ENCODE measurements around the gene ADSL. TPM values are rescaled to one million over a fixed set of nuclear protein-coding genes. Genes with fewer than 3 reads are reported as not detected.

Gene ADSL
- total RNA-seq, 2 experiments from 2014 or later = 95.0 to 105 TPM

- no peaks in the 10 kb centered on the region for H3K9me3 Mint-ChIP-seq
- POLR2A ChIA-PET = interaction anchor here (0.9 to 2.2 kb wide), 5 partner anchors 9 to 284 kb away, joined by 3 to 7 read pairs (median 3); partner anchors contain the start of gene TNRC6B
- no peak overlapping the region for H3K4me3 Mint-ChIP-seq
- no peak overlapping the region for H3K27ac Mint-ChIP-seq
- DNase-seq = no peak
- peaks cover 83% of the 10 kb centered on the region for H3K4me1 Mint-ChIP-seq
- H3K27me3 Mint-ChIP-seq = no peaks in the 10 kb centered on the region
- CTCF ChIA-PET = interaction anchor here (1.2 to 1.8 kb wide), 2 partner anchors 18 to 286 kb away, joined by 5 to 7 read pairs; no protein-coding TSS in a partner anchor
- H3K36me3 Mint-ChIP-seq (ENCODE audit: low read depth) = peaks cover 28% of the 10 kb centered on the region
These were observed 16.2 kb upstream of the ADSL start for GRCh38 chr22:40330086-40330485.

- Mint-ChIP-seq H3K36me3 (ENCODE audit: low read depth) (peaks cover 23% of the 10 kb centered on the region), H3K9me3 (no peaks in the 10 kb centered on the region), H3K4me3 (no peak overlapping the region), H3K27me3 (no peaks in the 10 kb centered on the region), H3K4me1 (peaks cover 82% of the 10 kb centered on the region), H3K27ac (no peak overlapping the region)
- CTCF ChIA-PET = interaction anchor here (1.2 to 1.8 kb wide), 2 partner anchors 17 to 286 kb away, joined by 5 to 7 read pairs; no protein-coding TSS in a partner anchor
- POLR2A ChIA-PET = interaction anchor here (0.9 to 2.2 kb wide), 4 partner anchors 9 to 285 kb away, joined by 3 to 8 read pairs (median 5); no protein-coding TSS in a partner anchor
- DNase-seq = no peak
These were observed 15.7 kb upstream of the ADSL start for GRCh38 chr22:40330615-40331014.

- no peaks in the 10 kb centered on the region for H3K27me3 Mint-ChIP-seq
- CTCF ChIA-PET = interaction anchor here (1.8 kb wide), 1 partner anchor 16 kb away, joined by 7 read pairs; no protein-coding TSS in a partner anchor
- H3K36me3 Mint-ChIP-seq (ENCODE audit: low read depth) = peaks cover 24% of the 10 kb centered on the region
- H3K4me3 Mint-ChIP-seq = no peak overlapping the region
- POLR2A ChIA-PET = interaction anchor here (0.6 to 5.4 kb wide), 6 partner anchors 8 to 154 kb away, joined by 3 to 47 read pairs (median 7); partner anchors contain the start of gene TNRC6B
- no peak for DNase-seq
- peaks cover 84% of the 10 kb centered on the region for H3K4me1 Mint-ChIP-seq
- H3K9me3 Mint-ChIP-seq = no peaks in the 10 kb centered on the region
- H3K27ac Mint-ChIP-seq = peak overlapping the region; percentile 68
These were observed 14.6 kb upstream of the ADSL start for GRCh38 chr22:40331706-40332105.

DNA sequence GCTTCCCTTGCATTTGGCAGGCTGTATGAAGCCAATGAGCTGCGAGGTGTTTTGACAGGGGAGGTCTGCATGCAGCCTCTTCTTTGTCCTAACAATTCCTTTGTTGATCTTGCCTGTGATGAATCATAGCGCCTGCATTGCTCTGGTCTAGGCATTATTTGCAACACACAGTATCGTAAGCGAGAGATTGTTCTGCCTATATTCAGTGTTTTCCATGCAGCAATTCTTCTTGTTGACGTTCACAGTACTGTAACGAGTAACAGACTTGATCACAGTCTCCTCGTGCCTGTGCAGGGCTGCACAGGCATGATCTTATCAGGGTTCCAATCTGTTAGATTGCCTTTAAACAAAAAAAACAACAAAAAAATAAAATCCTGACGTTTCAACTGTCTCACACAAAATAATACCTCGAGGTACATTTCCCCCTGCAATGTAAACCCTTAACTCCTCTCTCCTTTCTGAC is 13.9 kb upstream of the ADSL start:
- Mint-ChIP-seq H3K4me3 (no peak overlapping the region), H3K4me1 (peaks cover 82% of the 10 kb centered on the region), H3K36me3 (ENCODE audit: low read depth) (peaks cover 18% of the 10 kb centered on the region), H3K27ac (peak overlapping the region; percentile 68), H3K27me3 (no peaks in the 10 kb centered on the region), H3K9me3 (no peaks in the 10 kb centered on the region)
- ChIA-PET CTCF (no interaction called here), POLR2A (interaction anchor here (0.9 to 5.4 kb wide), 6 partner anchors 8 to 288 kb away, joined by 3 to 47 read pairs (median 7); partner anchors contain the start of gene TNRC6B)
- DNase-seq = no peak

GRCh38 chr22:40334060-40334459 is 12.2 kb upstream of the ADSL start:
- Mint-ChIP-seq H3K27ac (peak overlapping the region; percentile 84), H3K36me3 (ENCODE audit: low read depth) (peaks cover 22% of the 10 kb centered on the region), H3K27me3 (no peaks in the 10 kb centered on the region), H3K9me3 (no peaks in the 10 kb centered on the region), H3K4me1 (peaks cover 79% of the 10 kb centered on the region), H3K4me3 (no peak overlapping the region)
- DNase-seq = no peak
- POLR2A ChIA-PET = interaction anchor here (0.8 to 5.4 kb wide), 5 partner anchors 10 to 156 kb away, joined by 3 to 58 read pairs (median 11); partner anchors contain the start of genes ADSL, SGSM3 and TNRC6B
- CTCF ChIA-PET = no interaction called here

GRCh38 chr22:40334899-40335298 is 11.4 kb upstream of the ADSL start:
- H3K36me3 Mint-ChIP-seq (ENCODE audit: low read depth) = peaks cover 19% of the 10 kb centered on the region
- H3K9me3 Mint-ChIP-seq = no peaks in the 10 kb centered on the region
- H3K4me3 Mint-ChIP-seq = no peak overlapping the region
- peaks cover 77% of the 10 kb centered on the region for H3K4me1 Mint-ChIP-seq
- H3K27me3 Mint-ChIP-seq = no peaks in the 10 kb centered on the region
- peak overlapping the region; percentile 84 for H3K27ac Mint-ChIP-seq
- DNase-seq = no peak
- ChIA-PET POLR2A (interaction anchor here (0.6 to 5.4 kb wide), 7 partner anchors 11 to 1167 kb away, joined by 3 to 58 read pairs (median 4); partner anchors contain the start of genes ADSL and TNRC6B), CTCF (interaction anchor here (0.7 to 1.9 kb wide), 7 partner anchors 9 to 853 kb away, joined by 3 to 10 read pairs (median 5); partner anchors contain the start of gene TNRC6B)

DNA sequence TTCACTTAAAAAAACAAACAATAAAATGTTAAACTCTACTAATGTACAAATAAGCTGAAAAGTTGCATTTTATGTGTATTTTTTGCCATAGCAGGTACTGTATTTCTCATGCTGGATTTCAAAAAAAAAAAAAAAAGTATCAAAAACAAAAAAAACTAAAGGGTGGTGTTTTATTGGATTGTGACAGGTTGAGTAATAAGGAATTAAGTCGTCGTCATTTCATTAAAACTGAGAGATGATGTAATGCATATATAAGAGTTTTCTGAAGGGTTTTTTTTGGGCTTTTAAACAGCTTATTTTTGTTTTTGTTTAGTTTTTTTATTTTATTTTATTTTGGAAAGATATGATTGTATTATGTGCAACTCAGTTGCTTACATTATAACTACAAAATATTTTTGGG is 10.9 kb upstream of the ADSL start:
- H3K27ac Mint-ChIP-seq = peak overlapping the region; percentile 53
- H3K4me1 Mint-ChIP-seq = peaks cover 78% of the 10 kb centered on the region
- DNase-seq = no peak
- no peaks in the 10 kb centered on the region for H3K9me3 Mint-ChIP-seq
- no peaks in the 10 kb centered on the region for H3K27me3 Mint-ChIP-seq
- ChIA-PET POLR2A (interaction anchor here (0.6 to 5.4 kb wide), 7 partner anchors 11 to 300 kb away, joined by 3 to 58 read pairs (median 5); partner anchors contain the start of genes ADSL and TNRC6B), CTCF (interaction anchor here (0.6 to 1.9 kb wide), 7 partner anchors 10 to 869 kb away, joined by 3 to 10 read pairs (median 4); partner anchors contain the start of gene TNRC6B)
- H3K4me3 Mint-ChIP-seq = no peak overlapping the region
- peaks cover 16% of the 10 kb centered on the region for H3K36me3 Mint-ChIP-seq (ENCODE audit: low read depth)

- ChIA-PET POLR2A (interaction anchor here (1.1 to 2.4 kb wide), 3 partner anchors 10 to 16 kb away, joined by 6 to 7 read pairs (median 6); no protein-coding TSS in a partner anchor), CTCF (no interaction called here)
- H3K27me3 Mint-ChIP-seq = no peaks in the 10 kb centered on the region
- no peak for DNase-seq
- H3K27ac Mint-ChIP-seq = no peak overlapping the region
- no peaks in the 10 kb centered on the region for H3K9me3 Mint-ChIP-seq
- H3K4me3 Mint-ChIP-seq = no peak overlapping the region
- H3K36me3 Mint-ChIP-seq (ENCODE audit: low read depth) = peaks cover 18% of the 10 kb centered on the region
- H3K4me1 Mint-ChIP-seq = peaks cover 66% of the 10 kb centered on the region
These were observed 6.3 kb upstream of the ADSL start for GRCh38 chr22:40340044-40340443.

GRCh38 chr22:40341604-40342003 is 4.7 kb upstream of the ADSL start:
- no peaks in the 10 kb centered on the region for H3K27me3 Mint-ChIP-seq
- peaks cover 57% of the 10 kb centered on the region for H3K4me1 Mint-ChIP-seq
- ChIA-PET CTCF (interaction anchor here (1.0 kb wide), 1 partner anchor 297 kb away, joined by 3 read pairs; no protein-coding TSS in a partner anchor), POLR2A (interaction anchor here (0.7 to 2.4 kb wide), 2 partner anchors 15 to 532 kb away, joined by 3 to 6 read pairs; no protein-coding TSS in a partner anchor)
- no peak overlapping the region for H3K4me3 Mint-ChIP-seq
- peaks cover 18% of the 10 kb centered on the region for H3K36me3 Mint-ChIP-seq (ENCODE audit: low read depth)
- H3K27ac Mint-ChIP-seq = peak overlapping the region; percentile 37
- DNase-seq = no peak
- H3K9me3 Mint-ChIP-seq = no peaks in the 10 kb centered on the region

GRCh38 chr22:40342521-40342920 is 3.8 kb upstream of the ADSL start:
- ChIA-PET CTCF (interaction anchor here (1.0 kb wide), 1 partner anchor 298 kb away, joined by 3 read pairs; no protein-coding TSS in a partner anchor), POLR2A (interaction anchor here (0.7 kb wide), 1 partner anchor 18 kb away, joined by 4 read pairs; no protein-coding TSS in a partner anchor)
- DNase-seq = no peak
- H3K4me3 Mint-ChIP-seq = no peak overlapping the region
- H3K36me3 Mint-ChIP-seq (ENCODE audit: low read depth) = peaks cover 17% of the 10 kb centered on the region
- peak overlapping the region; percentile 6 for H3K27ac Mint-ChIP-seq
- no peaks in the 10 kb centered on the region for H3K9me3 Mint-ChIP-seq
- H3K27me3 Mint-ChIP-seq = no peaks in the 10 kb centered on the region
- peaks cover 55% of the 10 kb centered on the region for H3K4me1 Mint-ChIP-seq

- no peaks in the 10 kb centered on the region for H3K27me3 Mint-ChIP-seq
These were observed 1.0 kb upstream of the ADSL start for GRCh38 chr22:40345271-40345670.

DNA sequence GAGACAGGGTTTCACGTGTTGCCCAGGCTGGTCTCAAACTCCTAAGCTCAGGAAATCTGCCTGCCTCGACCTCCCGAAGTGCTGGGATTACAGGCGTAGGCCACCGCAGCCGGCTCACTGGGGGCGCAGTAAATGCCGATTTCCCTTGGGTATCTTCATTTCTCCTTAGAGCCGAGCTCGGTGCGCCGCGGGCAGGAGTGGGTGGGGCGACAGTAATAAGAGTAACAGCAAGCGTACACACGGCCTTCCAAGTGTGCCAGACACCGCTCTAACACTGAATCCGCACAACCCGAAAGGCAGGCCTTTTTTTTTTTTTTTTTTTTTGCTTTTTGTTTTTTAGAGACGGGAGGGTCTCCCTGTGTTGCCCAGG is 500 bp upstream of the ADSL start:
- peak overlapping the region; percentile 96 for H3K27ac Mint-ChIP-seq
- peak overlapping the region; percentile 88 for H3K4me3 Mint-ChIP-seq
- POLR2A ChIA-PET = interaction anchor here (0.7 to 5.8 kb wide), 25 partner anchors 11 to 321 kb away, joined by 3 to 121 read pairs (median 6); partner anchors contain the start of gene TNRC6B
- peak; percentile 62 for DNase-seq
- peaks cover 25% of the 10 kb centered on the region for H3K36me3 Mint-ChIP-seq (ENCODE audit: low read depth)
- H3K27me3 Mint-ChIP-seq = no peaks in the 10 kb centered on the region
- CTCF ChIA-PET = interaction anchor here (0.7 to 5.5 kb wide), 13 partner anchors 18 to 1601 kb away, joined by 3 to 49 read pairs (median 4); partner anchors contain the start of gene TNRC6B
- H3K9me3 Mint-ChIP-seq = no peaks in the 10 kb centered on the region
- H3K4me1 Mint-ChIP-seq = peaks cover 53% of the 10 kb centered on the region

More at GRCh38 chr22:40345271-40345670, 1.0 kb upstream of the ADSL start:
- Mint-ChIP-seq H3K9me3 (no peaks in the 10 kb centered on the region), H3K4me1 (peaks cover 54% of the 10 kb centered on the region), H3K27ac (peak overlapping the region; percentile 96), H3K4me3 (peak overlapping the region; percentile 88), H3K36me3 (ENCODE audit: low read depth) (peaks cover 25% of the 10 kb centered on the region)
- ChIA-PET CTCF (interaction anchor here (0.6 to 5.5 kb wide), 13 partner anchors 18 to 1601 kb away, joined by 3 to 49 read pairs (median 3); partner anchors contain the start of gene TNRC6B), POLR2A (interaction anchor here (0.7 to 5.8 kb wide), 18 partner anchors 10 to 320 kb away, joined by 3 to 121 read pairs (median 12); partner anchors contain the start of gene TNRC6B)
- peak; percentile 52 for DNase-seq
